ENCODE results near the gene SRSF4. TPM values are rescaled to one million over a fixed set of nuclear protein-coding genes. Genes with fewer than 3 reads are reported as not detected.
A peak's percentile ranks its signal among the peaks of the same experiment; 100 is the strongest.

The SRSF4 gene
- total RNA-seq, 1 donor from 2014 or later = 85.3 TPM

- peaks cover 30% of the 10 kb centered on the region for H3K36me3 Mint-ChIP-seq
- H3K4me3 Mint-ChIP-seq = no peak overlapping the region
- no peaks in the 10 kb centered on the region for H3K27me3 Mint-ChIP-seq
- DNase-seq (ENCODE audit: extremely low spot score, unreplicated experiment) = peak; percentile 36
- no peak overlapping the region for H3K27ac Mint-ChIP-seq
- peaks cover 16% of the 10 kb centered on the region for H3K4me1 Mint-ChIP-seq (ENCODE audit: unreplicated experiment)
- no peaks in the 10 kb centered on the region for H3K9me3 Mint-ChIP-seq
- TF ChIP-seq, protein P1, sequence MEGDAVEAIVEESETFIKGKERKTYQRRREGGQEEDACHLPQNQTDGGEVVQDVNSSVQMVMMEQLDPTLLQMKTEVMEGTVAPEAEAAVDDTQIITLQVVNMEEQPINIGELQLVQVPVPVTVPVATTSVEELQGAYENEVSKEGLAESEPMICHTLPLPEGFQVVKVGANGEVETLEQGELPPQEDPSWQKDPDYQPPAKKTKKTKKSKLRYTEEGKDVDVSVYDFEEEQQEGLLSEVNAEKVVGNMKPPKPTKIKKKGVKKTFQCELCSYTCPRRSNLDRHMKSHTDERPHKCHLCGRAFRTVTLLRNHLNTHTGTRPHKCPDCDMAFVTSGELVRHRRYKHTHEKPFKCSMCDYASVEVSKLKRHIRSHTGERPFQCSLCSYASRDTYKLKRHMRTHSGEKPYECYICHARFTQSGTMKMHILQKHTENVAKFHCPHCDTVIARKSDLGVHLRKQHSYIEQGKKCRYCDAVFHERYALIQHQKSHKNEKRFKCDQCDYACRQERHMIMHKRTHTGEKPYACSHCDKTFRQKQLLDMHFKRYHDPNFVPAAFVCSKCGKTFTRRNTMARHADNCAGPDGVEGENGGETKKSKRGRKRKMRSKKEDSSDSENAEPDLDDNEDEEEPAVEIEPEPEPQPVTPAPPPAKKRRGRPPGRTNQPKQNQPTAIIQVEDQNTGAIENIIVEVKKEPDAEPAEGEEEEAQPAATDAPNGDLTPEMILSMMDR (conservative IDR thresholded peaks at IDR 0.05) = no peak
Measured at GRCh38 chr1:29162476-29163138, 19.1 kb downstream of the SRSF4 start.

DNA sequence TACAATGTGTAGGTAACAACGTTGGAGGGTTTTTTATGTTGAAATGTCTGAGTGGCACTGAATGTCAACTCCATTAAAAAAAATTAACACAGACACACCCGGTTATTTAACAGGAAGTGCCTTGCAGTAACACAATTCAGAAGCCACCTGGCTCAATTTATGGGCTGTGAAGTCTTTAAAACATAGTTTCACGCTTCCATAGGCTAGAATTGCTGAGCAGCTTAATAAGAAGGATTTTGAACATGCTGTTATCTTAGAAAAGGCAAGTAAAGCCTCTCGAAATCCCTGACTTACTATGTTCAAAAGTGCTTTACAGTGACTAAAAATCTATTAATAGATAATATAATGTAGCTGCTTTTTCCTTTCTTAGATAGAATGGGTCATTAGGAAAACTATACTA, 19.7 kb downstream of the SRSF4 start:
- Mint-ChIP-seq H3K9me3 (no peaks in the 10 kb centered on the region), H3K4me3 (no peak overlapping the region), H3K27me3 (no peaks in the 10 kb centered on the region), H3K36me3 (peaks cover 36% of the 10 kb centered on the region), H3K27ac (no peak overlapping the region), H3K4me1 (ENCODE audit: unreplicated experiment) (peaks cover 21% of the 10 kb centered on the region)
- DNase-seq (ENCODE audit: extremely low spot score, unreplicated experiment) = no peak
- TF ChIP-seq, protein P1 (conservative IDR thresholded peaks at IDR 0.05) = no peak

DNA sequence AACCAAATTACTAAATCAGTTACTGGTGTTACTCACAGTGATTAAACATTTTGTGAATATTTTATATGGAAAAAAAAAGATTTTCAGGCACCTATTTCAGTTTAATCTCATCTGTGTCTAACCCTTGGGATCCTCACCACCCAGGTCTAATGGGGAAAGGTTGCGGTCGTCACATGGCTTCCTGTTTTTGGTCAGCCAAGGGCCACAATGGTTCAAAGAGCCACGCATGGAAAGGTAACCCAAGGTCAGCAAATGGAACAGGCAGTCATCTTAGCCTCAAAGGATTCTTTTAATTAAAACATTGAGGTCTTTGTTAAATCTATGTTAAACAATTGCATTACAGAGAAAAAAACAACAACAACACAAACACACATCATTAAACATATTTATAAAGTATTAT, 21.9 kb downstream of the SRSF4 start:
- no peaks in the 10 kb centered on the region for H3K27me3 Mint-ChIP-seq
- H3K4me3 Mint-ChIP-seq = no peak overlapping the region
- H3K36me3 Mint-ChIP-seq = peaks cover 35% of the 10 kb centered on the region
- no peaks in the 10 kb centered on the region for H3K9me3 Mint-ChIP-seq
- H3K27ac Mint-ChIP-seq = no peak overlapping the region
- TF ChIP-seq, protein P1 (conservative IDR thresholded peaks at IDR 0.05) = no peak
- DNase-seq (ENCODE audit: extremely low spot score, unreplicated experiment) = no peak
- peaks cover 26% of the 10 kb centered on the region for H3K4me1 Mint-ChIP-seq (ENCODE audit: unreplicated experiment)

GRCh38 chr1:29157269-29157601, 24.5 kb downstream of the SRSF4 start:
- H3K4me1 Mint-ChIP-seq (ENCODE audit: unreplicated experiment) = peaks cover 16% of the 10 kb centered on the region
- peaks cover 35% of the 10 kb centered on the region for H3K36me3 Mint-ChIP-seq
- no peak for DNase-seq (ENCODE audit: extremely low spot score, unreplicated experiment)
- H3K27ac Mint-ChIP-seq = peak overlapping the region; percentile 97
- no peaks in the 10 kb centered on the region for H3K27me3 Mint-ChIP-seq
- TF ChIP-seq, protein P1 (conservative IDR thresholded peaks at IDR 0.05) = no peak
- H3K4me3 Mint-ChIP-seq = peak overlapping the region; percentile 70
- no peaks in the 10 kb centered on the region for H3K9me3 Mint-ChIP-seq

DNA sequence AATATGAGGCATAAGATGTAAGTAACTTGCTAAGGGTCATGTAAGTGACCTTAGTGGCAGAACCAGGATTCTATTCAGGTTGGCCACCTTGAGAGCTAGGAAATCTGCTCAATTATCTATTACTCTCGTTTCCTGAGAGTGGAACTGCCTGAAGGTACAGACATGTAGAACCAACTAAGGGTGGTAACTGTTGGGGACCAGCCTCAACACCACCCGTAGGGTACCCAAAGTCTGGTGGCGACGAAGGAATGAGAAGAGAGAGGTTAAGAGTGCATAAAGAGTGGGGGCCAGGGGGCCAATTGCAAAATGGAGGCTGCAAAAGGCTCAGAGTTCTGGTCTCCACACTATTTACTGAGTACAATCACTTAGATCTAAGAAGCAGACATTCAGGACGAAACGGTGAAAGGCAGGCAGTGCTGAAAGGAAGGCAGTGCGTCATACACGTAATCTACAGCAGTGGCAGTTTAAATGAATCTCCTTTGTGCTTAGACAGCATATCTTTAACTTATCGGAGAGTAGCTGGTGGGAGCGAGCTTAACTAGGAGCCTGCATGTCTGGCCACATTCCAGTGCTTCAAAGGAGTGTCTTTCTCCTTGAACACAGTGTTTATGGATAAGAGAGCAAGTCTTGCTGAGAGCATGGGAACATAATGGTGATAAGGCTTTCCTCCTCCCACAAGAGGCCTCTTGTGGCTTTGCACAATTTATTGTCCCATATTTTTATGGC, 25.0 kb downstream of the SRSF4 start:
- Mint-ChIP-seq H3K27me3 (no peaks in the 10 kb centered on the region), H3K9me3 (no peaks in the 10 kb centered on the region), H3K4me3 (peak overlapping the region; percentile 70), H3K36me3 (peaks cover 40% of the 10 kb centered on the region), H3K4me1 (ENCODE audit: unreplicated experiment) (peaks cover 16% of the 10 kb centered on the region), H3K27ac (peak overlapping the region; percentile 97)
- TF ChIP-seq, protein P1 (conservative IDR thresholded peaks at IDR 0.05) = no peak
- peak; percentile 62 for DNase-seq (ENCODE audit: extremely low spot score, unreplicated experiment)
